DOHH2 (cell line): ENCODE data around the gene WDR13.

Experiments used
- EZH2phosphoT487 ChIP-seq: fragments of 200-600 bp; sonication (generic); IDR thresholded peaks from 2 replicates; pipeline ENCODE4 v1.6.1; 2017; ENCODE audit warnings: borderline replicate concordance, mild to moderate bottlenecking, antibody characterized with exemption, low read length, moderate library complexity, mixed read lengths
- TF ChIP-seq, protein P1 (sequence below): fragments of 200-600 bp; sonication (generic); IDR thresholded peaks from one replicate; pipeline ENCODE4 v1.5.1; 2014; ENCODE audit warnings: antibody characterized with exemption, mild to moderate bottlenecking, low read depth, low read length; ENCODE audit not compliant: poor library complexity, severe bottlenecking

DNA sequence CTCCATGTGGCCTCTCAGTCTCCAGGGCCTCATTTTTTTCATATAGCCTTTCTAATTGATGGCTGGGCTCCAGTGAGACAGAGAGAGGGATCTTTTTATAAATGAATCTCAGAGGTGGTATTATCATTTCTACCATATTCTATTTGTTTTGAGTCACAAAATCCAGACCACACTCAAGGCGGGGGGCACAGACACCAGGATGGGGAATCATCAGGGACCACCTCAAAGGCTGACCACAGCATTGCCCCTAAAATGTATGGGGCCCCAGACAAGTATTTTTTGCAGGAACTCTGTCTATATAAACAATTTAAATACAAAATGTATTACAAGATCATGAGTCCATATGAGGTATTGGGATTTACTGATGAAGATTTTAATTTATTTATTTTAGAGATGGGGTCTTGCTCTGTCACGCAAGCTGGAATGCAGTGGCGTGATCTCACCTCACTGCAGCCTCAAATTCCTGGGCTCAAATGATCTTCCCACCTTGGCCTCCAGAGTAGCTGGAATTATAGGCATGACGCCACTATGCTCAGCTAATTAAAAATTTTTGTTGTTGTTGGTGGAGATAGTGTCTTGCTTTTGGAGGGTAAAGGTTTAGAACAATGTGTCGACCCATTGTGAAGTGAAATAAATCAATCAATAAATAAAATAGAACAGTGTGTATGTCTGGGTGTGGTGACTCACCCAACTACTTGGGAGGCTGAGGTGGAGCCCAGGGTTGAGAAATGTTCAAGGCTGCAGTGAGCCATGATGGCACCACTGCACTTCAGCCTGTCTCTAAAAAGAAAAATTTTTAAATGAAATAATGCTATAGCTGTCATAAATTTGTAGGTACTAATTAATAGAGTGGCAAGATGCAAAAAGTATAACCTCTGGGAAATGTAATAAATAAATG is 29.4 kb downstream of the WDR13 start:
- TF ChIP-seq, protein P1, sequence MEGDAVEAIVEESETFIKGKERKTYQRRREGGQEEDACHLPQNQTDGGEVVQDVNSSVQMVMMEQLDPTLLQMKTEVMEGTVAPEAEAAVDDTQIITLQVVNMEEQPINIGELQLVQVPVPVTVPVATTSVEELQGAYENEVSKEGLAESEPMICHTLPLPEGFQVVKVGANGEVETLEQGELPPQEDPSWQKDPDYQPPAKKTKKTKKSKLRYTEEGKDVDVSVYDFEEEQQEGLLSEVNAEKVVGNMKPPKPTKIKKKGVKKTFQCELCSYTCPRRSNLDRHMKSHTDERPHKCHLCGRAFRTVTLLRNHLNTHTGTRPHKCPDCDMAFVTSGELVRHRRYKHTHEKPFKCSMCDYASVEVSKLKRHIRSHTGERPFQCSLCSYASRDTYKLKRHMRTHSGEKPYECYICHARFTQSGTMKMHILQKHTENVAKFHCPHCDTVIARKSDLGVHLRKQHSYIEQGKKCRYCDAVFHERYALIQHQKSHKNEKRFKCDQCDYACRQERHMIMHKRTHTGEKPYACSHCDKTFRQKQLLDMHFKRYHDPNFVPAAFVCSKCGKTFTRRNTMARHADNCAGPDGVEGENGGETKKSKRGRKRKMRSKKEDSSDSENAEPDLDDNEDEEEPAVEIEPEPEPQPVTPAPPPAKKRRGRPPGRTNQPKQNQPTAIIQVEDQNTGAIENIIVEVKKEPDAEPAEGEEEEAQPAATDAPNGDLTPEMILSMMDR: no peak
- no peak for TF ChIP-seq EZH2phosphoT487
